Right atrium auricular region (tissue), 2 donors: ENCODE results near the gene TLE3. TPM values are rescaled to one million over a fixed set of nuclear protein-coding genes. Genes with fewer than 3 reads are reported as not detected.

Experiments
- DNase-seq: peaks from one replicate; pipeline ENCODE4 v3.0.0-alpha.2; 2019; ENCODE audit warnings: low spot score
- H3K27ac ChIP-seq, 2 donors: fragments of 200-600 bp; sonication (generic); 1 replicate in 1 of 2; 2 replicates in 1 of 2; pipeline ENCODE4 v1.5.1; 2016 to 2019
- H3K27me3 ChIP-seq, 2 donors: fragments of 200-600 bp; sonication (generic); one replicate each; pipeline versions ENCODE4 v1.5.1 to v1.6.0; 2017 to 2019
- H3K36me3 ChIP-seq: fragments of 200-600 bp; sonication (generic); one replicate; pipeline ENCODE4 v1.5.1; 2016
- H3K4me1 ChIP-seq, 2 donors: fragments of 200-600 bp; sonication (generic); one replicate each; pipeline versions ENCODE4 v1.5.1 to v1.6.0; 2017 to 2019
- H3K4me3 ChIP-seq, 2 donors: fragments of 200-600 bp; sonication (generic); 1 replicate in 1 of 2; 2 replicates in 1 of 2; pipeline ENCODE4 v1.5.1; 2017 to 2019; ENCODE audit warnings: mild to moderate bottlenecking in 1 of 2, moderate library complexity in 1 of 2
- H3K9me3 ChIP-seq, 2 donors: fragments of 200-600 bp; sonication (generic); one replicate each; pipeline ENCODE4 v1.5.1; 2019
- CTCF ChIP-seq, 2 donors: fragments of 200-600 bp; sonication (generic); IDR thresholded peaks; one replicate each; pipeline ENCODE4 v1.5.1; 2019; ENCODE audit warnings: antibody characterized with exemption in 2 of 2
- total RNA-seq, 2 donors: library from RNA; depleted of rRNA; stranded (reverse); fragments of >200 nt; gene quantifications; one replicate each; pipeline ENCODE4 v1.1.0, GENCODE V29; 2016

The TLE3 gene
- total RNA-seq, 2 donors from 2014 or later: 23.3 to 61.7 TPM

GRCh38 chr15:70088887-70089691 is 8.6 kb downstream of the TLE3 start:
- Histone ChIP-seq H3K4me1 (peaks cover 0 to 82% of the 10 kb centered on the region in 2 donors), H3K27me3 (no peaks in the 10 kb centered on the region), H3K9me3 (no peaks in the 10 kb centered on the region), H3K36me3 (peaks cover 12% of the 10 kb centered on the region), H3K4me3 (peak overlapping the region in 1 of 2 donors; percentile 16), H3K27ac (peak overlapping the region; percentile 63 to 64)
- no peak for TF ChIP-seq CTCF (IDR thresholded peaks at IDR 0.05)
- DNase-seq: no peak

GRCh38 chr15:70088455-70088854 is 9.3 kb downstream of the TLE3 start:
- Histone ChIP-seq H3K27ac (peak overlapping the region; percentile 63 to 64), H3K4me3 (peak overlapping the region in 1 of 2 donors; percentile 16), H3K36me3 (peaks cover 12% of the 10 kb centered on the region), H3K9me3 (no peaks in the 10 kb centered on the region), H3K4me1 (peaks cover 0 to 75% of the 10 kb centered on the region in 2 donors), H3K27me3 (no peaks in the 10 kb centered on the region)
- TF ChIP-seq CTCF (IDR thresholded peaks at IDR 0.05): no peak
- no peak for DNase-seq

- Histone ChIP-seq H3K4me1 (peaks cover 0 to 69% of the 10 kb centered on the region in 2 donors), H3K27me3 (no peaks in the 10 kb centered on the region), H3K36me3 (peaks cover 14% of the 10 kb centered on the region), H3K9me3 (no peaks in the 10 kb centered on the region), H3K4me3 (no peak overlapping the region), H3K27ac (peak overlapping the region in 1 of 2 donors; percentile 63)
- no peak for TF ChIP-seq CTCF (IDR thresholded peaks at IDR 0.05)
- no peak for DNase-seq
Measured at GRCh38 chr15:70087708-70088352, 9.9 kb downstream of the TLE3 start.

GRCh38 chr15:70086636-70087035 is 11.1 kb downstream of the TLE3 start:
- Histone ChIP-seq H3K27me3 (no peaks in the 10 kb centered on the region), H3K4me1 (peaks cover 0 to 57% of the 10 kb centered on the region in 2 donors), H3K4me3 (no peak overlapping the region), H3K9me3 (no peaks in the 10 kb centered on the region), H3K27ac (no peak overlapping the region), H3K36me3 (peaks cover 26% of the 10 kb centered on the region)
- no peak for TF ChIP-seq CTCF (IDR thresholded peaks at IDR 0.05)
- DNase-seq: no peak

GRCh38 chr15:70084461-70084860 is 13.3 kb downstream of the TLE3 start:
- peaks cover 45% of the 10 kb centered on the region for H3K36me3 ChIP-seq
- H3K27ac ChIP-seq: no peak overlapping the region
- no peak for DNase-seq
- TF ChIP-seq CTCF (IDR thresholded peaks at IDR 0.05): no peak
- H3K27me3 ChIP-seq: no peaks in the 10 kb centered on the region
- peaks cover 0 to 45% of the 10 kb centered on the region in 2 donors for H3K4me1 ChIP-seq
- no peaks in the 10 kb centered on the region for H3K9me3 ChIP-seq
- no peak overlapping the region for H3K4me3 ChIP-seq
